ENCODE results near the gene GTPBP6.
"Not testable (repeated sequence)": the region's sequence is repeated elsewhere in the genome, so short reads cannot be mapped to it uniquely, and the experiment has no call there.

The GTPBP6 gene

GRCh38 chrX:334331-334891 lies 15.8 kb upstream of the GTPBP6 start:
- no peak for DNase-seq

GRCh38 chrX:333611-334311 lies 15.2 kb upstream of the GTPBP6 start:
- no peak for DNase-seq

GRCh38 chrX:332916-333610 lies 14.5 kb upstream of the GTPBP6 start:
- DNase-seq = no peak

- no peak for DNase-seq
Observed at GRCh38 chrX:332496-332860, 13.9 kb upstream of the GTPBP6 start.

- DNase-seq = no peak
Observed at GRCh38 chrX:331825-332495, 13.4 kb upstream of the GTPBP6 start.

GRCh38 chrX:331151-331824 lies 12.7 kb upstream of the GTPBP6 start:
- DNase-seq = peak; percentile 17

- no peak for DNase-seq
Observed at GRCh38 chrX:330726-331150, 12.1 kb upstream of the GTPBP6 start.

GRCh38 chrX:330141-330725 lies 11.6 kb upstream of the GTPBP6 start:
- not testable (repeated sequence) for DNase-seq

GRCh38 chrX:329291-329910 lies 10.8 kb upstream of the GTPBP6 start:
- no peak for DNase-seq

GRCh38 chrX:327660-328126 lies 9.1 kb upstream of the GTPBP6 start:
- DNase-seq = no peak

- not testable (repeated sequence) for DNase-seq
Observed at GRCh38 chrX:324664-325063, 6.1 kb upstream of the GTPBP6 start.

- DNase-seq = no peak
Observed at GRCh38 chrX:323721-324628, 5.4 kb upstream of the GTPBP6 start.

- no peak for DNase-seq
Observed at GRCh38 chrX:320126-320783, 1.7 kb upstream of the GTPBP6 start.

GRCh38 chrX:319579-320125 lies 1.1 kb upstream of the GTPBP6 start:
- DNase-seq = no peak

- DNase-seq = no peak
Observed at GRCh38 chrX:318068-318738, 393 bp downstream of the GTPBP6 start.

GRCh38 chrX:317424-318067 lies 1.1 kb downstream of the GTPBP6 start:
- DNase-seq = no peak

GRCh38 chrX:316351-317325 lies 2.0 kb downstream of the GTPBP6 start:
- DNase-seq = no peak
